Fibroblast of villous mesenchyme (primary cell): Measurements from ENCODE around the gene CCDC184. TPM values are rescaled to one million over a fixed set of nuclear protein-coding genes. Genes with fewer than 3 reads are reported as not detected.

Experiments used
- DNase-seq: peaks from one replicate; pipeline ENCODE4 v3.0.0-alpha.2; 2010; ENCODE audit warnings: low read depth
- H3K4me3 ChIP-seq: 2 replicates; pipeline ENCODE4 v1.5.1; 2011; ENCODE audit warnings: low read depth, mild to moderate bottlenecking, low read length
- CTCF ChIP-seq: IDR thresholded peaks from 2 replicates; pipeline ENCODE4 v1.5.1; 2012; ENCODE audit warnings: low read depth, mild to moderate bottlenecking, low read length; ENCODE audit not compliant: insufficient read depth
- total RNA-seq: library from RNA; depleted of rRNA; stranded (reverse); fragments of >200 nt; gene quantifications from 2 replicates; pipeline ENCODE4 v1.2.3, GENCODE V29; 2012

CCDC184 gene
- total RNA-seq, 1 donor: 0.43 TPM

- no peak overlapping the region for H3K4me3 ChIP-seq
- no peak for TF ChIP-seq CTCF
- DNase-seq: no peak
Observed at GRCh38 chr12:48179466-48179865, 4.0 kb upstream of the CCDC184 start.

GRCh38 chr12:48180424-48180823 is 3.0 kb upstream of the CCDC184 start:
- H3K4me3 ChIP-seq: no peak overlapping the region
- TF ChIP-seq CTCF: no peak
- DNase-seq: no peak

GRCh38 chr12:48180857-48181495 is 2.5 kb upstream of the CCDC184 start:
- TF ChIP-seq CTCF: no peak
- no peak for DNase-seq
- H3K4me3 ChIP-seq: no peak overlapping the region

GRCh38 chr12:48182631-48183030 is 813 bp upstream of the CCDC184 start:
- peak overlapping the region; percentile 76 for H3K4me3 ChIP-seq
- DNase-seq: no peak
- TF ChIP-seq CTCF: no peak

GRCh38 chr12:48183876-48184548 is 568 bp downstream of the CCDC184 start:
- peak overlapping the region; percentile 76 for H3K4me3 ChIP-seq
- no peak for TF ChIP-seq CTCF
- no peak for DNase-seq

GRCh38 chr12:48184549-48184922 is 1.1 kb downstream of the CCDC184 start:
- DNase-seq: no peak
- TF ChIP-seq CTCF: no peak
- H3K4me3 ChIP-seq: peak overlapping the region; percentile 76
